ENCODE data around the gene DCP1A.

DNA sequence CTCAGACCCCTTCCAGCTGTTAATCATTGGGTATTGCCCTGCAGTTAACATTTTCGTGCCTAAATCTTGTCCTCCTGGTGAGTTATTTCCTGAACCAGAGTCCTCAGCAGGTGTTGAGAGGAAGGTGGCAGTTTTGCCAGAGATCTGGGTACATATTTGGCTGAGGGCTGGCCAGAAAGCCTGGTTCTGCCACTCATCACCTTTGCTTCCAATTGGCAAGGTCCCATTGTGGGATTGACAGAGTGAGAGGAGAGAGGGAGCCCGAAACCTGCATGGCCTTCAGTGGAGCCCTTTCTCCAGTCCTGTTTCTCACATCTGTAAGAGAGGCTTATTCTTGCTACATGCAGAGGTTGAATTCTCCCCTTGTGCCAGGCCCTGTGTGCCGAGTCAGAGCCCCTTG, 82.6 kb downstream of the DCP1A start:
- TF ChIP-seq, protein P1, sequence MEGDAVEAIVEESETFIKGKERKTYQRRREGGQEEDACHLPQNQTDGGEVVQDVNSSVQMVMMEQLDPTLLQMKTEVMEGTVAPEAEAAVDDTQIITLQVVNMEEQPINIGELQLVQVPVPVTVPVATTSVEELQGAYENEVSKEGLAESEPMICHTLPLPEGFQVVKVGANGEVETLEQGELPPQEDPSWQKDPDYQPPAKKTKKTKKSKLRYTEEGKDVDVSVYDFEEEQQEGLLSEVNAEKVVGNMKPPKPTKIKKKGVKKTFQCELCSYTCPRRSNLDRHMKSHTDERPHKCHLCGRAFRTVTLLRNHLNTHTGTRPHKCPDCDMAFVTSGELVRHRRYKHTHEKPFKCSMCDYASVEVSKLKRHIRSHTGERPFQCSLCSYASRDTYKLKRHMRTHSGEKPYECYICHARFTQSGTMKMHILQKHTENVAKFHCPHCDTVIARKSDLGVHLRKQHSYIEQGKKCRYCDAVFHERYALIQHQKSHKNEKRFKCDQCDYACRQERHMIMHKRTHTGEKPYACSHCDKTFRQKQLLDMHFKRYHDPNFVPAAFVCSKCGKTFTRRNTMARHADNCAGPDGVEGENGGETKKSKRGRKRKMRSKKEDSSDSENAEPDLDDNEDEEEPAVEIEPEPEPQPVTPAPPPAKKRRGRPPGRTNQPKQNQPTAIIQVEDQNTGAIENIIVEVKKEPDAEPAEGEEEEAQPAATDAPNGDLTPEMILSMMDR (IDR thresholded peaks at IDR 0.05; ENCODE audit: extremely low read depth in 1 of 2, insufficient read depth in 1 of 2, low read depth in 1 of 2, low read length in 2 of 2) = no peak
- TF ChIP-seq POLR2A (IDR thresholded peaks at IDR 0.05; ENCODE audit: low read depth, low read length) = no peak
- no peak for TF ChIP-seq FOS (IDR thresholded peaks at IDR 0.05; ENCODE audit: borderline replicate concordance, insufficient read depth, low read length)
- TF ChIP-seq, protein P2, sequence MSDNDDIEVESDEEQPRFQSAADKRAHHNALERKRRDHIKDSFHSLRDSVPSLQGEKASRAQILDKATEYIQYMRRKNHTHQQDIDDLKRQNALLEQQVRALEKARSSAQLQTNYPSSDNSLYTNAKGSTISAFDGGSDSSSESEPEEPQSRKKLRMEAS (IDR thresholded peaks at IDR 0.05; ENCODE audit: insufficient read depth, insufficient read length) = no peak
- no peak for TF ChIP-seq GATA2 (IDR thresholded peaks at IDR 0.05; ENCODE audit: insufficient read depth, insufficient read length, low read depth, low read length)
- no peak for TF ChIP-seq POLR2AphosphoS5 (IDR thresholded peaks at IDR 0.05; ENCODE audit: insufficient read depth, low read depth, low read length)
- TF ChIP-seq EZH2 (IDR thresholded peaks at IDR 0.05; ENCODE audit: borderline replicate concordance, low read depth, low read length, severe bottlenecking) = no peak
- no peak for TF ChIP-seq JUN (IDR thresholded peaks at IDR 0.05; ENCODE audit: borderline replicate concordance, insufficient read depth, insufficient read length, low read depth)

Measured in endothelial cell of umbilical vein (primary cell).